GM18907 (cell line): Measurements from ENCODE around the gene DLGAP1.

ENCODE experiments used
- ATAC-seq: cut with Tn5 transposase; IDR thresholded peaks from one replicate; pipeline ENCODE4 v1.9.1; 2021; ENCODE audit warnings: mild to moderate bottlenecking, moderate library complexity; ENCODE audit not compliant: unreplicated experiment

Gene DLGAP1

DNA sequence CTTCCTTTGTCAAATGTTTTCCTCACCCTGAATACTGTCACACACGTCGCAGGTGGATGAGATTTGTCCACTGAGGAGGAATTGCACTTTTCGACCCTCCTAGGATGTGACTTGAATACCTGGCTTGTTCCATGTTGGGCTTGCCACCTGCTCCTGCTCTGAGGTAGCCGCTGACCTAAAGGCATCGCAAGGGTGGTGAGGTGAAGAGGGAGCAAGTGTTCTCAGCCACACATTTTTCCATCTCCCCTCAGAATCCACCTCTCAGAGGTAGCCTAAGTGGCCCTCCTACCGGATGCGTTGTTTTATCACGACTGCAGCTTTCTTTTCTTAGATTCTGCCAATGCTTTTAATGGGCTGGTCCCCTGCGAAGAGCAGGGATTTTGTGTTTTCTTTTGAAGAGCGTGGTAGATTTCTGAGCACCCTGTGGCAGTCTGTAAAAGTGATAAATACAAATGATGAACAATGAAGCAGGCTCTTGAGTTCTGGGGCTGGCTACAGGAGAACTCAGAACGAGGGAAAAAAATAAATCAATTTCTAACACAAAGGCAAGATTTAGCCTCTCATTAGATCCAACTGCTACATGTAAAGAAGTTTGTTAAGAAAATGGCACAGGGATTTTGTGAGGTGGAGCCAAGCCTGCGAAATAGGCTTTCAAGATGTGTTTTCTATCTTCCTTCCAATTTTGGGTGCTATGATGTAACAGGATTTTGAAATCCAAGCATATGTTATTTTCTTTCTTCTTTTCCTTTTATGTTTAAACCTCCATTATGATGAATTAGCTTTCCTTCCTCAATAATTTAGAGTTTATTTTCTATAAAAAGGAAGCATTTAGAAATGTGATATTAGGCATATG lies 618.4 kb downstream of the DLGAP1 start:
- ATAC-seq = no peak

GRCh38 chr18:3832025-3832638 lies 623.0 kb downstream of the DLGAP1 start:
- no peak for ATAC-seq

GRCh38 chr18:3830604-3831003 lies 624.5 kb downstream of the DLGAP1 start:
- ATAC-seq = no peak

- ATAC-seq = no peak
Measured at GRCh38 chr18:3827236-3827845, 627.8 kb downstream of the DLGAP1 start.

- no peak for ATAC-seq
Measured at GRCh38 chr18:3826021-3826420, 629.1 kb downstream of the DLGAP1 start.

DNA sequence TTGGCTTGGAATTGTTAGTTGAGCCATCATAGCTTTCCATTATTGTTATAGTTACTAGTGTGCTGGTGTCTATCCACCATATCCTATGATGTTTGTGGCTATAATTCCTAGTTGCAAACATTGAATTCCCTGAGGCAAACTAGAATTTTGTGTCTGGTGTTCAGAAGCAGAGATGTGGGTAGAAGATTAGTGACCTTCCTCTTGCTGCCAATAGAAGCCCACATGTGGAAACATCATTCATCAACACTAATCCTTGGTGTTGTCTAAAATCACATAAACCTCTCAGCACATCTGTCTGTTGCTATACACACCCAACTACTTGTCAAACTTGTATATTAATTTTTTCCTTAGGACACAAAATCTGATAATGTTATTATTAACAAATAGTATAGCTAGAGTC lies 631.0 kb downstream of the DLGAP1 start:
- no peak for ATAC-seq

DNA sequence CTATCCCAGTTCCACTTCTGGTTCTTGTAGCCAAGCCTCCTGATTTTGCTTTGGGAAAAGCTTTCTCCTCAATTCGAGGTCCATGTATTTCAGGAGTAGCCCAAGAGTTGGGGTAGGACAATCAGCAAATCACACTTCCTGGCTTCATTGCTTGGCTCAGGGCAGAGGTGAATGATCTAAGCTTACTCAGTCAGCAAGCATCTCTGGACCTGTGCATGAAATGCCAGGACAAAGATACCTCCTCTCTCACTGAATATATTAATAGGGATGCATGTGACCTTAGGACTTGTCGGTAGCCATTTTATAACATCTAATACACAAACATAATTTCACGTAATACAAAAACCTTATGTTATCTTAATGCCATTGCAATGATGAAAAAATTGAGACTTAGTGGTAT lies 632.0 kb downstream of the DLGAP1 start:
- no peak for ATAC-seq

GRCh38 chr18:3821524-3821923 lies 633.6 kb downstream of the DLGAP1 start:
- ATAC-seq = no peak

DNA sequence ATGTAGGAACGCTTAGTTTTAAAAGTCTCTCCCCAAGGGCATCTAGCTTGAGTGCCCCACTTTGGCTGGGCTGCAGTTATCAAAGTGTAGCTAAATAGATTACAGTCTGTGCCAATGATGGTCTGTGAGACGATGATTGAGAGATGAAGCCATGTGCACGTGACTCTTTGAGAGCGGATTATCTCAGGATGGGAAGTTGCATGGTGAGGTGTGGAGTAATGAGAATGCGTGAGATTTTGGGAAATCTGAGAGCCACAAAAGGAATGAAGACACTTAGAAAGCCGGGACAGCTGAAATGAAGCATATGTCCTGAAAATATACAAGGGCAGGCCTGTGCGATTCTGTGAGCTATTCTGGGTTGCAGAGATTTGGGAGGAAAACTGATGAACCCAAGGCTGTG lies 635.1 kb downstream of the DLGAP1 start:
- ATAC-seq = no peak

DNA sequence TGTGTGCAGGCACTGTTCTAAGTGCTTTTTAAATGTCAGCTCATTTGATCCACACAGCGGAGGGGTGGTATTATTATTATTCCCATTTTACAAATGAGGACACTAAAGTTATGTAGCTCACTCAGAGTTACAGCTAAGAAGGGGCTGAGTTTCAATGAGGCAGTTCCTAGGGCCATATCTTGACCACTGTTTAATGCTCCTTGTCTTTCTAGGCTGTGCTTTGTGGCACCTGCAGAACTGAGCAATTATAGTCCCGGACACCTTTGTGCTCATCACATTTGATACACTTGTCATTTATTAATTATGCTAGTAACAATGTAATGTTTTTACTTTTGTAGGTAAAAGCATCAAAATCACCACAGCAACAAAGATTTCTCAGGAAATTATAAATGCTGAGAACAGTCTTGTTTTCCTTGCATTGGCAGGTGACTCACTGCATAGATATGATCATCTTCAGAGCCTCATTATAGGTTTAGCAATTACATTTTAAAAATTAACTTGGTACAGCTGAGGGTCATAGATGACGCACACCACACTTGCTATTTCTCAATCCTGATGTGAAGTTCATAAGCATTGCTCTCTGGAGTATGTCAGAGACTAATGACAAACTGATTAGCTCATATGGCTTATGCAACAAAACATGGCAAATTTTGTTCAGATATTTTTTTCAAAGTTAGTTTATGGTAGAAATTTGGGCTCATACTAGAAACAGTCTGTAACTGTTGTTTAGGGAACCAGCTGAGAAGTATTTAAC lies 638.3 kb downstream of the DLGAP1 start:
- no peak for ATAC-seq

- no peak for ATAC-seq
Measured at GRCh38 chr18:3815991-3816390, 639.1 kb downstream of the DLGAP1 start.

DNA sequence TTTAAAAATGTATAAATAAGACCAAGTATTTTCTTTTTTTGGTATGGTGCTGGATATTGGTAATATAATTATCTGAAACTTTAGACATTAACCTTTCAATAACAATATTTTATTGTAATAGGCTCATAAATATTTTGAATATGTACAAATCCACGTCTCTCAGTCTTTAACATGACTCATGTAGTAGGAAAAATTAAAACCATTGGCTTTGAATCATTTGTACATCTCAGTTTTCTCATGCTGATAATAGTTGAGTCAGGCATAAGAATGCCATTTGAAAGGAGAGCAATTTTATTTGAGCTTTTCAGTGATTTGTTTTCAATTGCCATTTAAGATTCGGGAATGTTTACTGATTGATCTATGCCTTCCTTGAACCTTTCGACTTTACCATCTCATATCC lies 640.3 kb downstream of the DLGAP1 start:
- ATAC-seq = no peak

DNA sequence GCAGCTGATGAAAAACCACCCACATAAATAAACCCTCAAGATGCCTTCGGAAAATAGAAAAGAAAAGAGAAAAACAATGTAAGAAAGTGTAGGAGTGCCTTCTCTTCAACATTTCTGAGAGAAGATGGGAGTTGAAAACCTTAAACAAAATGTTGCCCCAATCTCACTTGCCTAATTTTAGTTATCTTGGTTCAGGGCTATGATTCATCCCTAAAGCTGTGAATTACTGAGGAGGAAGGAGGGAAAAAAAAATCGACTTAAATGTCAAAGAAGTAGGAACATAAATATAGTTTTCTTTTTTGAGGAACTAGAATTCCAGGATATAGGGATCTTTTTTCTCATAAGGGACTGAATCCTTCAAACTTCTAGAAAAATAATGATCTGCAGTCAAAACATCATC lies 644.8 kb downstream of the DLGAP1 start:
- ATAC-seq = no peak

- ATAC-seq = no peak
Measured at GRCh38 chr18:3808985-3809780, 645.9 kb downstream of the DLGAP1 start.

DNA sequence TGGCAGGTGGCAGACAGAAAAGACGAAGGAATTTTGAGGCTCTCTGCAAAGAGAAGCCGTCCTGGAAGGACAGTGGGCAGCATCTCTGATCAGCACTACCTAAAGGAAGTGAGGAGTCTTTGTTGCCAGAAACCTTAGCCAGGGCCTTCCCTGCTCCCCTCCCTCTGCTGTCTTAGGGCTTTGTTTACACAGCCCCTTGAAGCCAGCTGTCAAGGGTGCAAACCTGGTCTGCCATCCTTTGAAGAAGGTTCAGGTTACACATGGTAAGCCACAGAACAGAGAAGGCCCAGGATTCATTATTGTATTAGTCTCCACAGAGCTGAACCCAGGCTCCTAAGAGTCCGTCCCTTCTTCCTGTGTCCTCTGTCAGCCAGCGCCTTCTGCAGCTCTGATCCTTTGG lies 648.5 kb downstream of the DLGAP1 start:
- ATAC-seq = no peak

- ATAC-seq = no peak
Measured at GRCh38 chr18:3804336-3804735, 650.8 kb downstream of the DLGAP1 start.

GRCh38 chr18:3803350-3803749 lies 651.8 kb downstream of the DLGAP1 start:
- ATAC-seq = no peak

- no peak for ATAC-seq
Measured at GRCh38 chr18:3799515-3799914, 655.6 kb downstream of the DLGAP1 start.

DNA sequence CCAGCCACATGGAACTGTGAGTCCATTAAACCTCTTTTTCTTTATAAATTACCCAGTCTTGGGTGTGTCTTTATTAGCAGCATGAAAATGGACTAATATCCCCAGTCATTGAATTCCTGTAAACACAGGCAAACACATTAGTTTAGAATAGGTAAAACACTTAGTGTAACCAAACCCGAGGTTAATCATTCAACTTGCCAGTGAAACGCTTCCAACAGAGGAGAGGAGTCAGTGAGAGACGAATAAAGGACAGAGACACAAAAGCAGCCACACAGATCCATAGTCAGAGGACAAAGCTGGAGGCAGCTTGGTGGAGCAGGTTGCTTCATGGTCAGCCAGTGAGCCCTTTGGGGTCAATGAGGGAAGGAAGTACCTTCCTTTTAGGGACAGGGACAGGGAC lies 657.1 kb downstream of the DLGAP1 start:
- ATAC-seq = no peak

- no peak for ATAC-seq
Measured at GRCh38 chr18:3796434-3796833, 658.7 kb downstream of the DLGAP1 start.
